BE2C (cell line): ENCODE measurements around the gene DCLK3.

Experiments used
- DNase-seq: peaks from one replicate; pipeline ENCODE4 v3.0.0-alpha.2; 2020
- H3K27me3 ChIP-seq: fragments of 250-450 bp; sonication (Bioruptor Pico); 2 replicates; pipeline ENCODE4 v1.5.1; 2020; ENCODE audit warnings: mild to moderate bottlenecking
- H3K36me3 ChIP-seq: fragments of 250-450 bp; sonication (Bioruptor Pico); 2 replicates; pipeline ENCODE4 v1.5.1; 2020; ENCODE audit warnings: mild to moderate bottlenecking
- H3K4me1 ChIP-seq: fragments of 250-450 bp; sonication (Bioruptor Pico); 2 replicates; pipeline ENCODE4 v1.5.1; 2020
- H3K4me3 ChIP-seq: 2 replicates; pipeline ENCODE4 v1.5.1; 2011; ENCODE audit warnings: low read depth, low read length
- H3K9me3 ChIP-seq: fragments of 250-450 bp; sonication (Bioruptor Pico); 2 replicates; pipeline ENCODE4 v1.5.1; 2020
- TF ChIP-seq, protein P1 (sequence below): IDR thresholded peaks from 2 replicates; pipeline ENCODE4 v1.5.1; 2012; ENCODE audit warnings: mild to moderate bottlenecking, low read depth, low read length

DCLK3 gene

DNA sequence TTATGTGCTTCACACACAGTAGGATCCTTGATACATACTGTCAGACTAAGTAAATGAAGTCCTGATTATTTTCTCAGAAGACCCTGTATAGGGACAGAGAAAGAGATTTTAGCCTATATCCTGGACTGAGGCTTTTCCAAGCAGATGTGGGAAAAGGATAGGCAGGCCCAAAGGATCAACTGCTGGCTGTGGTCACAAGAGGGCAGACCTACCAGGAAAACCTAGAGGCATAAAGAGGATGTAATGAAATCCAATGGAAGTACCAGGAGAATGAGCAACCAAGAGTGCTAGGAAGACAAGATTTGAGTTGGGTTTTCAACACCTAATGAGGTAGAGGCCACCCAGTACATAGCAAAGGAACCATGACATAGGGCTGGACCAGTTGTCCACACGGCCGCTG is 23.1 kb downstream of the DCLK3 start:
- H3K27me3 ChIP-seq: no peaks in the 10 kb centered on the region
- DNase-seq: no peak
- peaks cover 5% of the 10 kb centered on the region; the same call in 1 of the 2 replicates for H3K4me1 ChIP-seq
- TF ChIP-seq, protein P1, sequence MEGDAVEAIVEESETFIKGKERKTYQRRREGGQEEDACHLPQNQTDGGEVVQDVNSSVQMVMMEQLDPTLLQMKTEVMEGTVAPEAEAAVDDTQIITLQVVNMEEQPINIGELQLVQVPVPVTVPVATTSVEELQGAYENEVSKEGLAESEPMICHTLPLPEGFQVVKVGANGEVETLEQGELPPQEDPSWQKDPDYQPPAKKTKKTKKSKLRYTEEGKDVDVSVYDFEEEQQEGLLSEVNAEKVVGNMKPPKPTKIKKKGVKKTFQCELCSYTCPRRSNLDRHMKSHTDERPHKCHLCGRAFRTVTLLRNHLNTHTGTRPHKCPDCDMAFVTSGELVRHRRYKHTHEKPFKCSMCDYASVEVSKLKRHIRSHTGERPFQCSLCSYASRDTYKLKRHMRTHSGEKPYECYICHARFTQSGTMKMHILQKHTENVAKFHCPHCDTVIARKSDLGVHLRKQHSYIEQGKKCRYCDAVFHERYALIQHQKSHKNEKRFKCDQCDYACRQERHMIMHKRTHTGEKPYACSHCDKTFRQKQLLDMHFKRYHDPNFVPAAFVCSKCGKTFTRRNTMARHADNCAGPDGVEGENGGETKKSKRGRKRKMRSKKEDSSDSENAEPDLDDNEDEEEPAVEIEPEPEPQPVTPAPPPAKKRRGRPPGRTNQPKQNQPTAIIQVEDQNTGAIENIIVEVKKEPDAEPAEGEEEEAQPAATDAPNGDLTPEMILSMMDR: peak; percentile 53
- no peak overlapping the region for H3K4me3 ChIP-seq
- no peaks in the 10 kb centered on the region for H3K9me3 ChIP-seq
- no peaks in the 10 kb centered on the region for H3K36me3 ChIP-seq

DNA sequence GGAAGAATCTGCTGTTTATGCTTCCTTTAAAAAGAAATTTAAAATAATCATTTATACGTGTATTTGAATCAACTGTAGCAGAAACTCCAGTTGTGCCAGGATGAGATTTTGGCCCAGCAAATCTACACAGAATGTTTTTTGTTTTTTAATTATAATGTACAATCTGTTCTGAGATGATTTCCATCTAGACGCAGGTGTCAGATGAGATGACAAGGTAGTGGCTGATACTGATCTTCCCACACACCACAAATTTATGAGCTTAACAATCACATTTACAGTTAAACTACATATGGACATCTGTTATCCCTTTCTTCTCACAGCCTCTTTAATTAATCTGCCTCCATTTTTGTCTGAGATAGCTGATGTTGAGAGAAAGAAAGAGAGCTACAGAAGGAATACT is 23.6 kb downstream of the DCLK3 start:
- no peaks in the 10 kb centered on the region for H3K27me3 ChIP-seq
- H3K36me3 ChIP-seq: no peaks in the 10 kb centered on the region
- DNase-seq: no peak
- no peaks in the 10 kb centered on the region for H3K9me3 ChIP-seq
- peaks cover 6% of the 10 kb centered on the region; the same call in 1 of the 2 replicates for H3K4me1 ChIP-seq
- no peak overlapping the region for H3K4me3 ChIP-seq
- TF ChIP-seq, protein P1: no peak

DNA sequence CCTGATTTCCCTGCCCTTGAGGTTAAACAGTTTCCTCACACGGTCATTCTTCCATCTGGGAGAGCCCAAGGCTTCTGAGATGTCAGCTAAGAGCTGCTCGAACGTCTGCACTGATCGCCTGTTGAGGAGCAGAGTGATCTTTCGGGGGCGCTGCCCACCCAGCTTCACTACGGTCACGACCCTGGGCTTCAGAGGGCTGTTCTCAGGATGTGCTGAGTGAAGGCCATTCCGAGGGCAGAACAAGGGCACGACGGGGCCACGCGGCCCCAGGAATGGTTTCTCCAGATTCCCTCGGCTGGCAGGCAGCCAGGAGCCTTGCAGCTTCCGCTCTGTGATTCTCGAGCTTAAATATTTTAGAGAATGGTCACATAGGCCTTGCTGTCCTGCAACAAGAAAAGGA is 25.7 kb downstream of the DCLK3 start:
- H3K4me3 ChIP-seq: no peak overlapping the region
- no peaks in the 10 kb centered on the region for H3K27me3 ChIP-seq
- TF ChIP-seq, protein P1: no peak
- H3K9me3 ChIP-seq: no peaks in the 10 kb centered on the region
- H3K36me3 ChIP-seq: no peaks in the 10 kb centered on the region
- peaks cover 3% of the 10 kb centered on the region; the same call in 1 of the 2 replicates for H3K4me1 ChIP-seq
- no peak for DNase-seq

DNA sequence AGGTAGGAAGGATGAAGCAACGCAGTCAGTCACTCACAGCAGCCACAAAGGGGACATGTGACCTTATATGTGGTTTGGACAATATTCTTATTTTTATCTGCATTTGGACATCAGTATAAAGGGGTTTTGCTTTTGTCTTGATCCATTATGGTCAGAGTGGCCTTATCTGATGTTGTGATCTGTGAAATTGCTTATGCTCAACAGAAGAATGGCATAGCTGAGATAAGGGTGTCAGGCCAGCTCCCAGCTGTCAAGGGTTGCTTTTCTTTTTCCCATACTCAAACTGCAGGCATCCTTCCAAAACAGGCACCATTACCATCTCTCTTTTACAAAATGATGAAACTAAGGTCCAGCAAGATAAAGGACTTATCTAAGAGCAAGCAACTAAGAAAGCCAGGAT is 28.1 kb downstream of the DCLK3 start:
- Histone ChIP-seq H3K4me3 (no peak overlapping the region), H3K36me3 (no peaks in the 10 kb centered on the region), H3K4me1 (peaks cover 3% of the 10 kb centered on the region; the same call in 1 of the 2 replicates), H3K27me3 (no peaks in the 10 kb centered on the region), H3K9me3 (no peaks in the 10 kb centered on the region)
- TF ChIP-seq, protein P1: no peak
- DNase-seq: no peak

DNA sequence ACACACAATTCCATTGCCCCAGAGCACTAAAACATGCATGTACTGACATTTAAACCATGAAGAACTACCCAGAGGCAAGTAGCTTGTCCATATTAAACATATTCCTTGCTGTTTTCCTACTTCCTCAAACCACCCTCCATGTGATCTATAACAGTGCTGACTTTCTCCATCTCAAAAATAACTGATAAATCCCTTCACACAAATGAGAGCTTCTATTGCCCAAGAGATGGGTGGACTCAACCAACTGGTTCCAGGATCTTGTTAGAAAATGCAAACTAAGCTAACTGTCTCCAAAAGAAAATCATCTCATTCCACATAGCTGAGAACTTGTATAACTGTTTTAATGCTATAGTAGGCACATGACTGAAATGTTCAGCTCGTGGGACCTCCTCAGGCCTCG is 29.6 kb downstream of the DCLK3 start:
- Histone ChIP-seq H3K4me3 (no peak overlapping the region), H3K9me3 (no peaks in the 10 kb centered on the region), H3K27me3 (no peaks in the 10 kb centered on the region), H3K4me1 (peaks cover 3% of the 10 kb centered on the region; the same call in 1 of the 2 replicates), H3K36me3 (no peaks in the 10 kb centered on the region)
- no peak for DNase-seq
- TF ChIP-seq, protein P1: no peak

DNA sequence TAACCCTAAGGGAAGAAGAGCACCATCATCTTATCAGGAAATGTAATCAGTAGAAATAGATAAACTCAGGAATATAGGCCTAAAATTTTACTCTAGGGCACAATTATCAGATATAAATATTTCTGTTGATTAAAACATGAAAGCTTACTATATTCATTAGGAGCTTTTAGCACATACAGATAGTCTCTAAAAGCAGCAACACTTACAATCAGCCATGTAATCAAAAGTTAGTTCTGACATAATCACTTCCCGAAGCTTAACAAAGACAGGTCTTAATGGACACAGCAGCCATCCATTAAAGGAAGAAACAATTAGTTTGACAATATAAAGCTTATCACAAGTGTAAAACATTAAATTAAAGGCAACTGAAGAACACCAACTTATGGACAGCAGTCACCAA is 30.6 kb downstream of the DCLK3 start:
- no peaks in the 10 kb centered on the region for H3K9me3 ChIP-seq
- TF ChIP-seq, protein P1: no peak
- H3K4me1 ChIP-seq: peaks cover 3% of the 10 kb centered on the region; the same call in 1 of the 2 replicates
- H3K4me3 ChIP-seq: no peak overlapping the region
- DNase-seq: no peak
- H3K36me3 ChIP-seq: no peaks in the 10 kb centered on the region
- no peaks in the 10 kb centered on the region for H3K27me3 ChIP-seq
